ENCODE measurements around the gene UBTD2.
A peak's percentile ranks its signal among the peaks of the same experiment; 100 is the strongest.

The UBTD2 gene

GRCh38 chr5:172315587-172316493 is 32.3 kb upstream of the UBTD2 start:
- DNase-seq (ENCODE audit: low read depth), result peak; percentile 93
- no peak overlapping the region for H3K4me3 ChIP-seq (ENCODE audit: low read depth, low read length)
- no peak for TF ChIP-seq CTCF (IDR thresholded peaks at IDR 0.05; ENCODE audit: insufficient read depth, low read depth, low read length, missing control alignments)

- no peak for DNase-seq (ENCODE audit: low read depth)
- H3K4me3 ChIP-seq (ENCODE audit: low read depth, low read length), result no peak overlapping the region
- TF ChIP-seq CTCF (IDR thresholded peaks at IDR 0.05; ENCODE audit: insufficient read depth, low read depth, low read length, missing control alignments), result no peak
These were observed 30.4 kb upstream of the UBTD2 start for GRCh38 chr5:172313915-172314314.

- H3K4me3 ChIP-seq (ENCODE audit: low read depth, low read length), result no peak overlapping the region
- no peak for TF ChIP-seq CTCF (IDR thresholded peaks at IDR 0.05; ENCODE audit: insufficient read depth, low read depth, low read length, missing control alignments)
- no peak for DNase-seq (ENCODE audit: low read depth)
These were observed 28.7 kb upstream of the UBTD2 start for GRCh38 chr5:172312286-172312685.

- no peak for DNase-seq (ENCODE audit: low read depth)
- no peak overlapping the region for H3K4me3 ChIP-seq (ENCODE audit: low read depth, low read length)
These were observed 28.0 kb upstream of the UBTD2 start for GRCh38 chr5:172311605-172312004.

GRCh38 chr5:172311026-172311425 is 27.5 kb upstream of the UBTD2 start:
- no peak for DNase-seq (ENCODE audit: low read depth)
- no peak for TF ChIP-seq CTCF (IDR thresholded peaks at IDR 0.05; ENCODE audit: insufficient read depth, low read depth, low read length, missing control alignments)

More at GRCh38 chr5:172311605-172312004, 28.0 kb upstream of the UBTD2 start:
- TF ChIP-seq CTCF (IDR thresholded peaks at IDR 0.05; ENCODE audit: insufficient read depth, low read depth, low read length, missing control alignments), result no peak

GRCh38 chr5:172305380-172305779 is 21.8 kb upstream of the UBTD2 start:
- H3K4me3 ChIP-seq (ENCODE audit: low read depth, low read length), result no peak overlapping the region
- TF ChIP-seq CTCF (IDR thresholded peaks at IDR 0.05; ENCODE audit: insufficient read depth, low read depth, low read length, missing control alignments), result no peak
- DNase-seq (ENCODE audit: low read depth), result no peak

More at GRCh38 chr5:172311026-172311425, 27.5 kb upstream of the UBTD2 start:
- no peak overlapping the region for H3K4me3 ChIP-seq (ENCODE audit: low read depth, low read length)

All from GM12865 (cell line).